DND-41 (cell line): ENCODE data around the gene GUCA1A.
"Not testable (repeated sequence)": the region's sequence is repeated elsewhere in the genome, so short reads cannot be mapped to it uniquely, and the experiment has no call there.

ENCODE experiments used
- ATAC-seq: fragments of 200-7000 bp; cut with Tn5 transposase; 3 replicates; pipeline ENCODE4 v1.9.1; 2021; ENCODE audit warnings: low read depth; ENCODE audit not compliant: insufficient read depth
- DNase-seq: peaks from one replicate; pipeline ENCODE4 v3.0.0-alpha.2; 2020
- H2AFZ ChIP-seq: 2 replicates; pipeline ENCODE4 v1.6.0; 2012; ENCODE audit warnings: low read depth, low read length
- H3K27ac ChIP-seq: 2 replicates; pipeline ENCODE4 v1.5.1; 2012; ENCODE audit warnings: low read length, inconsistent platforms
- H3K27me3 ChIP-seq: fragments of 200-600 bp; sonication (generic); 2 replicates; pipeline ENCODE4 v1.6.0; 2012; ENCODE audit warnings: low read length, mild to moderate bottlenecking, inconsistent platforms; ENCODE audit not compliant: insufficient read depth, poor library complexity
- H3K36me3 ChIP-seq: 2 replicates; pipeline ENCODE4 v1.5.1; 2012; ENCODE audit warnings: low read length, inconsistent platforms; ENCODE audit not compliant: insufficient read depth
- H3K4me1 ChIP-seq: 2 replicates; pipeline ENCODE4 v1.5.1; 2012; ENCODE audit warnings: mild to moderate bottlenecking, low read length; ENCODE audit not compliant: insufficient read depth
- H3K4me2 ChIP-seq: 2 replicates; pipeline ENCODE4 v1.6.0; 2012; ENCODE audit warnings: mild to moderate bottlenecking, moderate library complexity, low read length, inconsistent platforms; ENCODE audit not compliant: insufficient read depth
- H3K4me3 ChIP-seq, 2 experiments: fragments of 200-600 bp in 1 of 2; shearing (Covaris generic) in 1 of 2; 2 replicates each; pipeline ENCODE4 v1.5.1; 2012 to 2016; ENCODE audit warnings: inconsistent platforms in 2 of 2, low read length in 2 of 2, mild to moderate bottlenecking in 2 of 2, low read depth in 1 of 2, moderate library complexity in 1 of 2
- H3K79me2 ChIP-seq: 2 replicates; pipeline ENCODE4 v1.6.0; 2012; ENCODE audit warnings: low read length, inconsistent platforms; ENCODE audit not compliant: insufficient read depth
- H3K9ac ChIP-seq: 2 replicates; pipeline ENCODE4 v1.6.0; 2012; ENCODE audit warnings: low read depth, mild to moderate bottlenecking, inconsistent platforms, low read length, moderate library complexity
- H3K9me3 ChIP-seq: 2 replicates; pipeline ENCODE4 v1.5.1; 2012; ENCODE audit warnings: low read length, moderate library complexity, mild to moderate bottlenecking, inconsistent platforms; ENCODE audit not compliant: insufficient read depth, severe bottlenecking
- H4K20me1 ChIP-seq: 2 replicates; pipeline ENCODE4 v1.6.0; 2012; ENCODE audit warnings: low read length; ENCODE audit not compliant: insufficient read depth
- EZH2 ChIP-seq: IDR thresholded peaks from 3 replicates; pipeline ENCODE4 v1.6.1; 2012; ENCODE audit warnings: borderline replicate concordance, low read depth, mild to moderate bottlenecking, moderate library complexity, low read length, inconsistent platforms; ENCODE audit not compliant: severe bottlenecking
- TF ChIP-seq, protein P1 (sequence below): IDR thresholded peaks from 2 replicates; pipeline ENCODE4 v1.5.1; 2012; ENCODE audit warnings: borderline replicate concordance, low read length, moderate library complexity, mild to moderate bottlenecking; ENCODE audit not compliant: poor library complexity, severe bottlenecking; ENCODE audit errors: extremely low read depth

The GUCA1A gene

DNA sequence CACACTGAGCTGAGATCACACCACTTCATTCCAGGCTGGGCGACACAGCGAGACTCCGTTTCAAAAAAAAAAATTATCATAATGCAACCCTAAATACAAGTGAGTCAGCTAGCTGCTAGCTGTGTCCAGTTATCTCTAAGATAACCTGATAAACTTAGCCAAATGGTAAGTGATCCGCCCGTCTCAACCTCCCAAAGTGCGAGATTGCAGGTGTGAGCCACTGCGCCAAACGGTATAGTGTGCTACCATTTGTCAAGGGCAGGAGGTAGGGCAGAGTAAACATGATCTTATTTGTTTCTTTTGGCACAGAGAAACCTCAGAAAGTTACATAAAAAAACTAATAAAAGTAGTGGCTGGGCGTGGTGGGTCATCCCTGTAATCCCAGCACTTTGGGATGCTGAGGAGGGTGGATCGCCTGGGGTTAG, 26.0 kb upstream of the GUCA1A start:
- H3K9me3 ChIP-seq = no peaks in the 10 kb centered on the region
- no peak overlapping the region for H2AFZ ChIP-seq
- H3K79me2 ChIP-seq = no peaks in the 10 kb centered on the region
- no peak overlapping the region for H3K4me3 ChIP-seq
- no peaks in the 10 kb centered on the region for H3K36me3 ChIP-seq
- no peak overlapping the region for H3K27ac ChIP-seq
- no peak overlapping the region for H3K9ac ChIP-seq
- no peak for ATAC-seq
- no peaks in the 10 kb centered on the region for H3K4me1 ChIP-seq
- H3K4me2 ChIP-seq = no peak overlapping the region
- no peak for DNase-seq
- H3K27me3 ChIP-seq = no peaks in the 10 kb centered on the region
- no peak for TF ChIP-seq EZH2
- TF ChIP-seq, protein P1, sequence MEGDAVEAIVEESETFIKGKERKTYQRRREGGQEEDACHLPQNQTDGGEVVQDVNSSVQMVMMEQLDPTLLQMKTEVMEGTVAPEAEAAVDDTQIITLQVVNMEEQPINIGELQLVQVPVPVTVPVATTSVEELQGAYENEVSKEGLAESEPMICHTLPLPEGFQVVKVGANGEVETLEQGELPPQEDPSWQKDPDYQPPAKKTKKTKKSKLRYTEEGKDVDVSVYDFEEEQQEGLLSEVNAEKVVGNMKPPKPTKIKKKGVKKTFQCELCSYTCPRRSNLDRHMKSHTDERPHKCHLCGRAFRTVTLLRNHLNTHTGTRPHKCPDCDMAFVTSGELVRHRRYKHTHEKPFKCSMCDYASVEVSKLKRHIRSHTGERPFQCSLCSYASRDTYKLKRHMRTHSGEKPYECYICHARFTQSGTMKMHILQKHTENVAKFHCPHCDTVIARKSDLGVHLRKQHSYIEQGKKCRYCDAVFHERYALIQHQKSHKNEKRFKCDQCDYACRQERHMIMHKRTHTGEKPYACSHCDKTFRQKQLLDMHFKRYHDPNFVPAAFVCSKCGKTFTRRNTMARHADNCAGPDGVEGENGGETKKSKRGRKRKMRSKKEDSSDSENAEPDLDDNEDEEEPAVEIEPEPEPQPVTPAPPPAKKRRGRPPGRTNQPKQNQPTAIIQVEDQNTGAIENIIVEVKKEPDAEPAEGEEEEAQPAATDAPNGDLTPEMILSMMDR = no peak
- H4K20me1 ChIP-seq = no peaks in the 10 kb centered on the region

DNA sequence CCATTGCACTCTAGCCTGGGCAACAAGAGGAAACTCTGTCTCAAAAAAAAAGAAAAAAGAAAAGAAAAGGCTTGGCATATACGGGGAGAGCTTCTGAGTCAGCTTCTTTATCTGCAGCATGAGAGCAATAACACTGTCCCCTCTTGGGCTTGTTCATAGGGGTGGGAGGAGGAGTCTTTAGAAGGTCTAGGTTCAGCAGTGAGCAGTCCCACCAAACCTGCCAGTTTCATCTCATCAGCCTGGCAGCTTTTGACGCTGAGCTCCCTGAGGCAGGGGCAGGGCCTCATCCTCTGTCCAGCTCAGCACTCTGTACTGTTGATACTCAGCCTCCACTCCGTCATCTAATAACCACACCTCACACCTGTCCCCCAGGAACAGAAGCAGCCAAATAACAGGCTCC, 25.1 kb upstream of the GUCA1A start:
- TF ChIP-seq, protein P1 = no peak
- TF ChIP-seq EZH2 = no peak
- no peak for ATAC-seq
- Histone ChIP-seq H3K79me2 (no peaks in the 10 kb centered on the region), H3K4me3 (no peak overlapping the region), H3K36me3 (no peaks in the 10 kb centered on the region), H3K9ac (no peak overlapping the region), H4K20me1 (no peaks in the 10 kb centered on the region), H2AFZ (no peak overlapping the region), H3K4me1 (no peaks in the 10 kb centered on the region), H3K9me3 (no peaks in the 10 kb centered on the region), H3K27ac (no peak overlapping the region), H3K27me3 (no peaks in the 10 kb centered on the region), H3K4me2 (no peak overlapping the region)
- no peak for DNase-seq

DNA sequence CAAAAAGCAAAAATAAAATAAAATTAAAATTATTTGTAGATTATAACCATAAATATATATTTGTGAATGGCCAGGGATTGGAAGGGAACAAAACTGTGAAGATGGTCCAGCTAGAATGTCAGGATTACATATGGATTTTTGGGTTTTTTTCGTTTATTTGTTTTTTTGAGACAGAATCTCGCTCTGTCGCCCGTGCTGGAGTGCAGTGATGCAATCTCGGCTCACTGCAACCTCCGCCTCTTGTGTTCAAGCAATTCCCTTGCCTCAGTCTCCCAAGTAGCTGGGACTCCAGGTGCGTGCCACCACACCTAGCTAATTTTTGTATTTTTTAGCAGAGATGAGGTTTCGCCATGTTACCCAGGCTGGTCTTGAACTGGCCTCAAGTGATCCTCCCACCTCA, 22.9 kb upstream of the GUCA1A start:
- H3K79me2 ChIP-seq = no peaks in the 10 kb centered on the region
- peaks cover 5% of the 10 kb centered on the region for H3K27me3 ChIP-seq
- H4K20me1 ChIP-seq = no peaks in the 10 kb centered on the region
- no peak overlapping the region for H3K4me3 ChIP-seq
- TF ChIP-seq EZH2 = no peak
- TF ChIP-seq, protein P1 = no peak
- ATAC-seq (no peak), DNase-seq (no peak)
- H3K36me3 ChIP-seq = no peaks in the 10 kb centered on the region
- no peak overlapping the region for H3K4me2 ChIP-seq
- no peaks in the 10 kb centered on the region for H3K4me1 ChIP-seq
- no peak overlapping the region for H3K27ac ChIP-seq
- H3K9ac ChIP-seq = no peak overlapping the region
- no peak overlapping the region for H2AFZ ChIP-seq
- H3K9me3 ChIP-seq = no peaks in the 10 kb centered on the region

DNA sequence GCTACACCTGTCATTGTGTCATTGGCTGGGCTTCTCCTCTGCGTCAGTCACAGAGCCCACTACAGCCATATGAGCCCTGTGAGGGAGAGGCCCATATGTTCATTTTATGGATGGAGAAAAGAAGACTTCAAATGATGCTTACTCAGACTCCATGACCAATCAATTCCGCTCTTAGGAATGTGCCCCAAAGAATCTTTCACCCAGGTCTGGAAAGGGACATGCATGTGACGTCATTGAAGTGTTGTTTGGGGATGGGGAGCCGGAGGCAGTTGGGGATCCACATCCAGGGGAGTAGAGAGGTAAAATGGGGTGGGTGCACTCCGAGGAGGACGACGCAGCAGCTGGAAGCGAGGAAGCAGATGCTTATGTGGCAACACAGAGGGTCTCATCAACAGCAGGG, 21.1 kb upstream of the GUCA1A start:
- Histone ChIP-seq H3K4me2 (no peak overlapping the region), H3K9ac (no peak overlapping the region), H3K79me2 (no peaks in the 10 kb centered on the region), H3K27me3 (peaks cover 10% of the 10 kb centered on the region), H3K27ac (no peak overlapping the region), H3K9me3 (no peaks in the 10 kb centered on the region), H2AFZ (no peak overlapping the region), H3K36me3 (no peaks in the 10 kb centered on the region), H4K20me1 (no peaks in the 10 kb centered on the region), H3K4me3 (no peak overlapping the region), H3K4me1 (no peaks in the 10 kb centered on the region)
- no peak for ATAC-seq
- TF ChIP-seq, protein P1 = no peak
- no peak for TF ChIP-seq EZH2
- no peak for DNase-seq

DNA sequence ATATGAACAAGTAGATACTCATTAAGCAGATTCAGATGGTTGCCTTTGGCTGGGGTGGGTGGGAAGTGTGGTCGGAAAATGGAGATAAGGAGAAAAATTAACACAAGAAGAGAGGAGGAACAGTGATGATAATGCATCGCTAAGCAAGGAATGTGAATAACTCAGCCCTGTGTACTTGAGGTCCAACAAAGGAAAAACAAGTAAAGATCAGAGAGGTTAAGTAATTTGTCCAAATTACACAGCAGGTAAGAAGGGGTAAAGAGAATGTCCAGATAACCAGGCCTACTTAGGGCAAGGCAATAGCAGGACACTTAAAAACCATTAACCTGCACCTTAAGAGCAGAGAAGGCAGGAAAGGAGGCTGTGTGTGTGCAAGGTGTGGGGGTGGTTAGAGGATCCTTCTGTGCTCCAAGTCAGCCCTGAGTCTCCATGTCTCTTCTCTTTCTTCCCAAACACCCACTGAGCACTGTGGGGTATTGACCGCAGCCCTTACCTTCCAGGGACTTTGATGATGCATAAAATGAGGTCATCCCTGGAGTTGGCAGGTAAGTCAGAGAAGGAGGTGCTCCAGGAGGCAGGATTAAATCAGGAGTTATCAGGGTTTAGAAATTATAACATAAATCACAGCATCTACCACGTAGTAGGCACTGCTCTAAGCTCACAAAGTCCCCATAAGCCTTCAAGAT, 20.5 kb upstream of the GUCA1A start:
- not testable (repeated sequence) for H3K27ac ChIP-seq, H3K9me3 ChIP-seq, H2AFZ ChIP-seq, DNase-seq, H3K4me3 ChIP-seq, H3K9ac ChIP-seq, ATAC-seq, H4K20me1 ChIP-seq, H3K4me2 ChIP-seq, H3K36me3 ChIP-seq, H3K79me2 ChIP-seq, H3K4me1 ChIP-seq
- H3K27me3 ChIP-seq = peaks cover 10% of the 10 kb centered on the region
